Fibroblast of the aortic adventitia (primary cell): ENCODE results near the gene TANC2. TPM values are rescaled to one million over a fixed set of nuclear protein-coding genes. Genes with fewer than 3 reads are reported as not detected.
"Not testable (repeated sequence)": the region's sequence is repeated elsewhere in the genome, so short reads cannot be mapped to it uniquely, and the experiment has no call there.

Source experiments
- DNase-seq: peaks from one replicate; pipeline ENCODE4 v3.0.0-alpha.2; 2010; ENCODE audit warnings: low read depth
- H3K4me3 ChIP-seq: 2 replicates; pipeline ENCODE4 v1.5.1; 2011; ENCODE audit warnings: low read depth, mild to moderate bottlenecking, control low read depth, low read length, moderate library complexity
- total RNA-seq: library from RNA; depleted of rRNA; stranded (reverse); fragments of >200 nt; gene quantifications from 2 replicates; pipeline ENCODE4 v1.2.3, GENCODE V29; 2012; ENCODE audit warnings: low replicate concordance
- TF ChIP-seq, protein P1 (sequence below): IDR thresholded peaks from 2 replicates; pipeline ENCODE4 v1.5.1; 2011; ENCODE audit warnings: mild to moderate bottlenecking, low read length, control low read depth, inconsistent platforms; ENCODE audit not compliant: insufficient read depth

TANC2 gene
- total RNA-seq, 1 donor: 30.8 TPM

GRCh38 chr17:62970610-62971009, 4.6 kb downstream of the TANC2 start:
- TF ChIP-seq, protein P1, sequence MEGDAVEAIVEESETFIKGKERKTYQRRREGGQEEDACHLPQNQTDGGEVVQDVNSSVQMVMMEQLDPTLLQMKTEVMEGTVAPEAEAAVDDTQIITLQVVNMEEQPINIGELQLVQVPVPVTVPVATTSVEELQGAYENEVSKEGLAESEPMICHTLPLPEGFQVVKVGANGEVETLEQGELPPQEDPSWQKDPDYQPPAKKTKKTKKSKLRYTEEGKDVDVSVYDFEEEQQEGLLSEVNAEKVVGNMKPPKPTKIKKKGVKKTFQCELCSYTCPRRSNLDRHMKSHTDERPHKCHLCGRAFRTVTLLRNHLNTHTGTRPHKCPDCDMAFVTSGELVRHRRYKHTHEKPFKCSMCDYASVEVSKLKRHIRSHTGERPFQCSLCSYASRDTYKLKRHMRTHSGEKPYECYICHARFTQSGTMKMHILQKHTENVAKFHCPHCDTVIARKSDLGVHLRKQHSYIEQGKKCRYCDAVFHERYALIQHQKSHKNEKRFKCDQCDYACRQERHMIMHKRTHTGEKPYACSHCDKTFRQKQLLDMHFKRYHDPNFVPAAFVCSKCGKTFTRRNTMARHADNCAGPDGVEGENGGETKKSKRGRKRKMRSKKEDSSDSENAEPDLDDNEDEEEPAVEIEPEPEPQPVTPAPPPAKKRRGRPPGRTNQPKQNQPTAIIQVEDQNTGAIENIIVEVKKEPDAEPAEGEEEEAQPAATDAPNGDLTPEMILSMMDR: no peak
- H3K4me3 ChIP-seq: no peak overlapping the region
- DNase-seq: no peak

DNA sequence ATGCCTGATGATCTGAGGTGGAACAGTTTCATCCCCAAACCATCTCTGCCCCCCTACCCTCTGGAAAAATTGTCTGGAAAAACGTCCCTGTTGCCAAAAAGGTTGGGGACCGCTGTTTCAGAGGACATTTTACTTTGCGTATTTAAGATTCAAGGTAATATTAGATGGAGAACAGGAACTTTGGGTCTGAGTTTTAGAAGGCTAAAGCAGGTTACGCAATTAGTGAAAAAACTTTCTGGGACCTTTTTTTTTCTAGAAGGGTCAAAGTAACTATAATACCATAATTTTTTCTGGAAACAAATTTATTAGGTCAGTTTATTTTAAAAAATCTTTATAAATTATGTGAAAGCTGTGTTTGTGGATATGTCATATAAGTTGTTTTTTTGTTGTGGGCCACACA, 5.8 kb downstream of the TANC2 start:
- TF ChIP-seq, protein P1: no peak
- no peak for DNase-seq
- no peak overlapping the region for H3K4me3 ChIP-seq

DNA sequence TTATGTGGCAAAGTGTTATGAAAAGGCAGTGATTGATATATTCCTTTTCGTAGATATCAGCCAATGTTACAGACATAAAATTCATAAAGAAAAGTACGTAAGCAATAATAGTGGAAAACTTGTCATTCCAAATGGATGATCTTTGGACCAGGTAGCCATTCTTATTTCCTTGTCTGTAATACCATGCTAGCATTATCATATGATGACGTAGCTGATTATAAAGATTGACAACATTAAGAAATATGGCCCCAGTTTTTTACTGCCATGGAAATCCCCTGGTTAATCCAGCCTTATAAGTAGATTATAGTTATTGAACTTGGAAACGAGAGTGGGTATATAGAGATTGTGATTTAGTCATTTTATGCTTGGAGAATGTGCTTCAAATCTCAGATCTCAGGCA, 8.8 kb downstream of the TANC2 start:
- no peak for DNase-seq
- no peak overlapping the region for H3K4me3 ChIP-seq
- TF ChIP-seq, protein P1: no peak

DNA sequence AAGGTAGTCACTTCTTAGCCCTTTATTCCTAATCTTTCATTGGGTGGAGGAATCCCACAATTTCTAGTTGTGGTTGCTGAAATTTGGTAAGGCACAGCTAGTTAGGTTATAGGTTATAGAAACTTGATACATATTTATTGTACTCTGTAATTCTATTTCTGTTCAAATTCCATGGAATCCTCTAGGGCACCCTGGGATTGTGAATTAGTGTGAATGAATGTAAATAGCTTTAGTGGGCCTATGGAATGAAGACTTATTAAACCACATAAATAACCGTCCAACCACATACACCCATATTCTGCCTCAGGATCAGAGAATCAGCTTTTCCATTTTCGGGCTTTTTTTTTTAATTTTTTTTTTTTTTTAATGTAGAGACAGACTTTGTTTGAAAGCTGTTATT, 9.2 kb downstream of the TANC2 start:
- TF ChIP-seq, protein P1: no peak
- DNase-seq: no peak
- H3K4me3 ChIP-seq: no peak overlapping the region

DNA sequence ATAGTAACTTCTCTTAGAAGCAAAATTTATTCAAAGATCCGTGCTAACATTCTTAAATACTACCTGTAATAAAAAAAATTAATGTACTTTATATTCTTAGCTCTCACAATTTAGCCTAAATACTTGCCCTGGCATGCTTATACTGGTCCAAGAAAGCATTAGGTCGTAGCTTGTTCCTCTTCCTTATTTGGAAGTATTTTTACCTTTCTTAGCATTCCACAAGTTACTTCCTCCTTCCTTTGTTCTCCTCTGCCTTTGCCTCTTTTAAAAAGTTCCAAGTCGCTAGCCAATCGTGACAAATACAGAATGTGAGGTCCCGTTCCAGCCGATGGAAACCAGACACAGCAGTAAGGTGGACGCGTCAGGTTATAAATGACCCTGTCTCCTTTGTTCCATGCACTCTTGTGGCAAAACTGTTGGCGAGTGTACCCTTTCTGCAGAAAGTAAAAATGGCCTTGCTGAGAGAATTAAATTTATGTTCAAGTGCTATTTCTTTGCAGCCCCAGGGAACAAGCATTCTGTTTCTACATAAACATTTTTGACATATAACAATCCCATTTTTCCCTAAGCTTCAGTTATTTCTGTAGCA, 10.7 kb downstream of the TANC2 start:
- not testable (repeated sequence) for DNase-seq, H3K4me3 ChIP-seq

- DNase-seq: no peak
- H3K4me3 ChIP-seq: no peak overlapping the region
- TF ChIP-seq, protein P1: no peak
Measured at GRCh38 chr17:62980842-62981241, 14.8 kb downstream of the TANC2 start.

DNA sequence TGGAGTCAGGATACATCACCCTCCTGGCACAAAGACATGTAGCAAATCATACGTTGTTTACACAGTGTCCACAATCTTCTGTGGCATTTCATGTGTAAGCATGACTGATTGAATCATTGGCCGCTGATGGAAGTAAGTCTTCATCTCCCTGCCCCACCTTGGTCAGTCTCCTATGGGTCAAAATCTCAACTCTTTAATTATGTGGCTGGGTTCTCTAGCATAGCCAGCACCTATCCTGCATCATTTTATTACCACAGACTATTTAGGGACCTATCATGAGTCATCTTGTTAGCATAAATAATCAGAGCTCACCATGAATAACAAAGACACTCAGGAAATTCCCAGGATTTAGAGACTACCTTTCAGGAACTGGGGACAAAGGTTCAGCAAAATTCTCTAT, 15.9 kb downstream of the TANC2 start:
- no peak for DNase-seq
- H3K4me3 ChIP-seq: no peak overlapping the region
- TF ChIP-seq, protein P1: no peak
